Mucosa of stomach (tissue), 1 donor: ENCODE results near the gene PTGDS.

Experiments
- H3K27me3 ChIP-seq: one replicate; pipeline ENCODE4 v1.7.0; 2013; ENCODE audit warnings: mild to moderate bottlenecking, low read length; ENCODE audit not compliant: control insufficient read depth, insufficient read depth
- H3K36me3 ChIP-seq: one replicate; pipeline ENCODE4 v1.7.0; 2013; ENCODE audit warnings: low read length; ENCODE audit not compliant: control insufficient read depth, insufficient read depth
- H3K4me1 ChIP-seq: one replicate; pipeline ENCODE4 v1.7.0; 2013; ENCODE audit warnings: mild to moderate bottlenecking, low read length; ENCODE audit not compliant: control insufficient read depth, insufficient read depth
- H3K4me3 ChIP-seq: one replicate; pipeline ENCODE4 v1.7.0; 2013; ENCODE audit warnings: low read length
- H3K9ac ChIP-seq: one replicate; pipeline ENCODE4 v1.7.0; 2013; ENCODE audit warnings: mild to moderate bottlenecking, low read length, moderate library complexity
- H3K9me3 ChIP-seq: one replicate; pipeline ENCODE4 v1.7.0; 2013; ENCODE audit warnings: mild to moderate bottlenecking, low read length, moderate library complexity; ENCODE audit not compliant: control insufficient read depth
- donor health status: Pancreatic carcinoma.

PTGDS gene

GRCh38 chr9:137030538-137031527 lies 53.5 kb downstream of the PTGDS start:
- peaks cover 53% of the 10 kb centered on the region for H3K4me1 ChIP-seq
- H3K4me3 ChIP-seq, result no peak overlapping the region
- peaks cover 8% of the 10 kb centered on the region for H3K27me3 ChIP-seq
- H3K9me3 ChIP-seq, result no peaks in the 10 kb centered on the region
- H3K36me3 ChIP-seq, result no peaks in the 10 kb centered on the region
- H3K9ac ChIP-seq, result no peak overlapping the region
